HG03521 (cell line): ENCODE data around the gene CPLANE1.
"Not testable (repeated sequence)": the region's sequence is repeated elsewhere in the genome, so short reads cannot be mapped to it uniquely, and the experiment has no call there.

Experiments used
- ATAC-seq: cut with Tn5 transposase; IDR thresholded peaks from one replicate; pipeline ENCODE4 v1.9.1; 2021; ENCODE audit warnings: mild to moderate bottlenecking, moderate library complexity; ENCODE audit not compliant: unreplicated experiment

CPLANE1 gene

GRCh38 chr5:37132646-37133045, 116.5 kb downstream of the CPLANE1 start:
- no peak for ATAC-seq

- no peak for ATAC-seq
Measured at GRCh38 chr5:37121465-37121864, 127.7 kb downstream of the CPLANE1 start.

- no peak for ATAC-seq
Measured at GRCh38 chr5:37121027-37121426, 128.1 kb downstream of the CPLANE1 start.

- ATAC-seq: no peak
Measured at GRCh38 chr5:37120270-37120669, 128.9 kb downstream of the CPLANE1 start.

- ATAC-seq: no peak
Measured at GRCh38 chr5:37116359-37116758, 132.8 kb downstream of the CPLANE1 start.

GRCh38 chr5:37112383-37112991, 136.7 kb downstream of the CPLANE1 start:
- ATAC-seq: no peak

- peak; percentile 83 for ATAC-seq
Measured at GRCh38 chr5:37111426-37112382, 137.5 kb downstream of the CPLANE1 start.

GRCh38 chr5:37110135-37110534, 139.0 kb downstream of the CPLANE1 start:
- ATAC-seq: no peak

- ATAC-seq: no peak
Measured at GRCh38 chr5:37109338-37109737, 139.8 kb downstream of the CPLANE1 start.

- no peak for ATAC-seq
Measured at GRCh38 chr5:37103302-37103701, 145.9 kb downstream of the CPLANE1 start.

- ATAC-seq: not testable (repeated sequence)
Measured at GRCh38 chr5:37099267-37099666, 149.9 kb downstream of the CPLANE1 start.

GRCh38 chr5:37093795-37094194, 155.4 kb downstream of the CPLANE1 start:
- not testable (repeated sequence) for ATAC-seq

- no peak for ATAC-seq
Measured at GRCh38 chr5:37090781-37091180, 158.4 kb downstream of the CPLANE1 start.

- ATAC-seq: no peak
Measured at GRCh38 chr5:37090123-37090726, 159.0 kb downstream of the CPLANE1 start.

GRCh38 chr5:37088009-37088408, 161.2 kb downstream of the CPLANE1 start:
- ATAC-seq: no peak

GRCh38 chr5:37086466-37087173, 162.6 kb downstream of the CPLANE1 start:
- no peak for ATAC-seq

GRCh38 chr5:37086026-37086425, 163.2 kb downstream of the CPLANE1 start:
- not testable (repeated sequence) for ATAC-seq

- ATAC-seq: not testable (repeated sequence)
Measured at GRCh38 chr5:37082977-37083376, 166.2 kb downstream of the CPLANE1 start.

GRCh38 chr5:37080697-37081096, 168.5 kb downstream of the CPLANE1 start:
- ATAC-seq: no peak

- ATAC-seq: no peak
Measured at GRCh38 chr5:37077146-37077545, 172.0 kb downstream of the CPLANE1 start.

GRCh38 chr5:37075399-37075950, 173.7 kb downstream of the CPLANE1 start:
- no peak for ATAC-seq
